Stimulated activated CD8-positive, alpha-beta memory T cell treated with anti-CD3 and anti-CD28 coated beads, Interleukin-15, amount 100 ng/mL, for 48 hours (primary cell): Measurements from ENCODE around the gene STON2.
"Not testable (repeated sequence)": the region's sequence is repeated elsewhere in the genome, so short reads cannot be mapped to it uniquely, and the experiment has no call there.

Experiments used
- DNase-seq, 2 donors: peaks; one replicate each; pipeline ENCODE4 v3.0.0-alpha.2; 2020; ENCODE audit warnings: low read depth in 2 of 2

Gene STON2

DNA sequence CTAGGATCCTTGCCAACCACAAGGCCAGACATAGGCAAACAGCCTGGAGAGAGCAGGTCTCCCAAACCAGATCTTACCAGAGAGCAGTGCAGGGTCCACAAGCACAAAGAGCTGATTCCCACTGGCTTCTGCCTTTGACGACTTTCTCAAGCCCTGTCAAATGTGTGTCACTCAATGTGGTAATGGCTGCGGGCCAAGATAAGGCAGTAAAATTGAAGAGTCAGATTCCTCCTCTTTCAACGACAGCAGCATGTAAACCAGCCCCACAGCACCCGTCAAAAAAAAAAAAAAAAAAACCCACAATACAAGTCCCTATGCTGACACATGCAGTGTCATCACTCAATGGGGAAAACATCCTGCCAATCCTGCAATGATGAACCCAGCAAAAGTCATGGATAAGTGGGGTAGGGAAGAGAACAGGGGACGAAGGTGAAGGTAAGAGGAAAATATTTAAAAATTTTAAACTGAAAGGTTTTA, at the start of gene STON2:
STON2 (minus strand) TSS at position 123 of the 477 bp plus-strand sequence. CDS start 1,942 bp downstream, outside the sequence.
- peak; percentile 15 to 25 for DNase-seq

- DNase-seq, result no peak
Observed at GRCh38 chr14:81449576-81449975, 49.5 kb upstream of the STON2 start.

DNA sequence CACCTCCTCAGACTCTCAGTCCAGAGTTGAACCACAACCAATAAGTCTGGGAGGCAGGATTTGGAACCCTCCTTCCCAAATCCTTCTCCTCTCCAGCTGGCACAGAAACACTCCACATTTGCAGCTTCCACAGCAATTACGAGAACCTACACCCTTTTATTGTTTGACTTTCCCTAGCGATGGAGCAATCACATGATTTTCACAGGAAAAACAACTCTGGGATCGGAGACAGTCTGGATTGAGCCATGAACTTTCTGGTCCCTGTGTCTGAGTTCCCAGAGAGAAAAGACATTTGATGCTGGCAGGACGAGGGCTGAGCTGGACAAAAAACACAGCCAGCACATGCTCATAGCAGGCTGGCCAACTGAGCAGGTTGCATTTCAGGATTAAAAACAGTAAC, 49.0 kb upstream of the STON2 start:
- no peak for DNase-seq

- DNase-seq, result no peak
Observed at GRCh38 chr14:81447021-81447764, 47.1 kb upstream of the STON2 start.

GRCh38 chr14:81446279-81447007, 46.3 kb upstream of the STON2 start:
- DNase-seq, result no peak

DNA sequence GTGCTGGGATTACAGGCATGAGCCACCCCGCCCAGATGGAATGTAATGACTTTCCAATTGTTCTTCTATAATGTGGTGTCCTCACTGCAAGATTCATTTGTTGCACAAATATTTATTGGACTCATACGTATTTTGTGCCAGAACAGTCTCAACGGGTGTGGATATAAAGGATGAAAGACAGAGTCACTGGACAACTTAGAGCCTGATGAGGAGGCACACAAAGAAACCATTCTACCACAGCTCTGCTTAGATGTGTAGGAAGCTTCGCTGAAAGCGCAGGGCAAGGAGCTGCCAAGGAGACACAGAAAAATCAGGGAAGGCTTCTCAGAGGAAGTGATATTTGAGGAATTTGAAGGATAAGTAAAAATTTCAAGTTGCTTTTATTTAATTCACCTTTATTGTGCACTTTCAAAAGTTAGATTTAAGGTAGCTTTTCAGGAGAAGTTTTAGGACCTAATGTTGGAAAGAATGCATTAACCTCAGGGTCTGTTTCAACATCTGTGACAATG, 41.6 kb upstream of the STON2 start:
- DNase-seq, result no peak

- DNase-seq, result no peak
Observed at GRCh38 chr14:81440041-81440440, 39.9 kb upstream of the STON2 start.

GRCh38 chr14:81437244-81437643, 37.1 kb upstream of the STON2 start:
- DNase-seq, result no peak

GRCh38 chr14:81436296-81437138, 36.4 kb upstream of the STON2 start:
- DNase-seq, result peak; percentile 20 to 34

DNA sequence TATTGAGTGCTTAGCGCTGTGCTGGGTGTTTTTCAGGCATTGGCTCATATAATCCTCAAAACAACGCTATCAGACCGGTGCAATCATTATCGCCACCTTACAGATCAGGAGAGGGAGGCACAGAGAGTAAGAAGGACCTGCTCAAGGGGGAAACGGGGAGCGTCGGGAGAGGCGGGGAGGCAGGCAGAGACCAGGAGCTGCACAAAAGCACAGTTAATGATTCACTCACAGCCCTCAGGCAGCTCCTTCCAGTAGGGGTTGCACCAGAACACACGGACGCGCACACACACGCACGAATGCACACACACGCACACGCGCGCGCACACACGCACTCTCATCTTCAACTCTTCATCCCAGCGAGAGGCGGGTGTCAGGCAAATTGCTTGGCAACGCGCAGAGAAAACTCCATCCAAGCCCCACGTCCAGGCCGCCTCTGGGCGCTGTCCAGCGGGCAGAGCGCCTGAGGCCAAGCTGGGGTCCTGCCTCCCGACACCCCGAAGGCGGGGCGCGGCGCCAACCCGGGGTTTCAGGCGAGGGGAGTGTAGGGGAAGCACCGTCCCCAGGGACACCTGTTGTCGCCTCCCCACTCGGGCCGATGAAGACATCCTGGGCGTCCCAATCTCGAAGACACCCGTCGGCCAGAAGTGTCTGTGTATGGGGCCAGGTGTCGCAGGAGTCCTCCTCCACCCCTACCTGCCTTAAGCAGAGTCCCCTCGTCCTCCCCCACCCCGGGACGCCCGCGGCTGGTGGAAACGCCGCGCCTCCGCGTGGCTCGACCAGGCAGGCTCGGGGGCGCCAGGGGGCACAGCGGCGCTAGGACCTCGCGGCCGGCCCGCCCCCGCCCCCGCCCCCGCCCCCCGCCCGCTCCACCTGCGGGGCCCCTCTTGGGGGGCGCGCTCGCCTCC, 35.5 kb upstream of the STON2 start:
- DNase-seq, result no peak

DNA sequence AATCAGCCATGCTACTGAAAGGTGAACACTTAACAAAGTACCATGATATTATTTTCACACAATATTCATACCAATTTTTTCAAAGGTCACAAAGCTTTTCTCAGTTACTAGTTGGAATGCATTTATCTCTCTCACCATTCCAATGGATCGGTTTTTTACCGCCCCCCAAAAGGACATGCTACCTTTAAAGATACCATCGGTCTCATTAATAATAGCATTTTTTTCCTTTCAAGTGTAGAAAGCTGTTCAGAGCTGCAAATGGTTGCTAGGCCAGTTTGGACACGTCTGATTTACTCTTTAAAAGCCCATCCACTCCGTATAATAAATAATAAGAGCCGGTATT, 34.9 kb upstream of the STON2 start:
- no peak for DNase-seq

GRCh38 chr14:81434230-81434629, 34.1 kb upstream of the STON2 start:
- no peak for DNase-seq

- DNase-seq, result no peak
Observed at GRCh38 chr14:81433378-81433777, 33.3 kb upstream of the STON2 start.

- DNase-seq, result no peak
Observed at GRCh38 chr14:81432219-81432661, 32.1 kb upstream of the STON2 start.

DNA sequence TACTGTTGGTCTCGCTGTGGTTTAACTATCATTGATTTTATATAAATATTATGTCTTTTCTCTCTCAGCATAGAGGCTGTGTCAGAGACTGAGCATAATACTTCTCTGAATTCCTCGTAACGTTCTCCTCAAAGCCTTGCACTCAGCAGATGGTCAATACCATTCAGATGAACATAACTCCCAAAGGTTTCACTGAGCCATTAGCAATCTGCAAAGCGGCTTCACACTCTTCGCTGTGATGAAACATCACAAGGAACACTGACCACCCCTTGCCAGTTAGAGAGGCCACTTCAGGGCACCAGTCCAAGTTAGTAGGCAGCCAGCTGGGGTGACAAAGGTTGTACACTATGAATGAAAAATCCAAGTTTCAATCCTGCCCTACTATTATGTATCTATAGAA, 30.1 kb upstream of the STON2 start:
- DNase-seq, result no peak

GRCh38 chr14:81429749-81430148, 29.6 kb upstream of the STON2 start:
- not testable (repeated sequence) for DNase-seq

- DNase-seq, result no peak
Observed at GRCh38 chr14:81429028-81429427, 28.9 kb upstream of the STON2 start.

DNA sequence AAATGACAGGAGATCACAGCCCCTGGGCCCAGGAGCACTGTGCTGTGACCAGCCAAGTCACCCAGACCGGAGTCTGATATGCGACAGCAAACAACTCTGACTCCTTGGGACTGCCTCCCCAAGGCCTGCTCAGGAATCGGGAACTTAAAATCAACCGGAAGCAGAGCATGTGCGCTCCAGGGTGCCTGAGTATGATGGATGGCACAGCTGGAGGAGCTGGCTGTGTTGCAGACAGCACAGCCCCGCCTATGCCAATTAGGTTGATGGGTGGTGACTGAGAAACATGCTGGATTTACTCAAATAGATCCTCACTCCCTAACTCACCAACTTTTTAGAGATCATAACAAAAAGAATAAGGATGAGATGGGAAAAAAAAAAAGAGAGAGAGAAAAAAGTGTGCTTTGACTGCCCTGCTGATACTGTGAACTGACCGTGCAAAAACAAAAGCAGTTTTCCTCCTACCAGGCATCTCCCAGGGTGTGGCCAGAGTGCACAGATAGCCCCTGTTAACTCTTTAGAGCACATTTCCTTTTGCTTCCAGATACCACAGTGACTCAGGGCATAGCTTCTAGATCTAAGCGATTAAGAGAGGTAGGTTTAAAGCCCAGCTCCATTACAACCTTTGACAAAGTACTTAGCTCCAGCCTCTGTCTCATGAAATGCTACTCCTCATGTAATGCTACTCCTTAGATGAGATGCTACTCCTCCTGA, 27.4 kb upstream of the STON2 start:
- DNase-seq, result no peak

GRCh38 chr14:81423504-81423903, 23.4 kb upstream of the STON2 start:
- DNase-seq, result no peak

DNA sequence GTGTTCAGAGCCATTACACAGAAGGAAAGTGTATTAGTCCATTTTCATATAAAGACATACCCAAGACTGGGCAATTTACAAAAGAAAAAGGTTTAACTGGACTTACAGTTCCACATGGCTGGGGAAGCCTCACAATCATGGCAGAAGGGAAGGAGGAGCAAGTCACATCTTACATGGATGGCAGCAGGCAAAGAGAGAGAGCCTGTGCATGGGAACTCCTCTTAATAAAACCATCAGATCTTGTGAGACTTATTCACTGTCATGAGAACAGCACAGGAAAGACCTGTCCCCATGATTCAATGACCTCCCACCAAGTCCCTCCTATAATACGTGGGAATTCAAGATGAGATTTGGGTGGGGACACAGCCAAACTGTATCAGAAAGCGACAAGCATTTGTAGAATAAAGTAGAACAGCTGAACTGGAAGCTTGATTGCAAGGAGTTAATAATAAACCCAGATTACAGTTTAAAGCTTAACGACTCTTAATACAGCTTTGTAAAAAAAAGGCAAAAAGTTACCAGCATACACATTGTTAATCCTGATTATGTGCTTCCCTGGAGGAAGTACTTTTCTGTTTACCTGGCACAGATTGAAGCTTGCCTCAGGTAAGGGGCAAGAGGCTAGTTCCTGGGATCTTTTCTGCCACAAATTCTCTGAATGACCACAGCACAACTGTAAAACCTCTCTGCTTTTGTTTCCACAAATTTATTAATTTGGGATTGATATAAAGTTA, 18.1 kb upstream of the STON2 start:
- DNase-seq, result no peak
